ENCODE measurements around the gene TSHR.

- no peak for TF ChIP-seq CTCF (IDR thresholded peaks at IDR 0.05)
- TF ChIP-seq POLR2A (IDR thresholded peaks at IDR 0.05) = no peak
Observed at GRCh38 chr14:81179631-81180030, 224.2 kb downstream of the TSHR start.
